ENCODE data around the gene ART4.

Gene ART4

GRCh38 chr12:14803830-14804160, 39.5 kb downstream of the ART4 start:
- DNase-seq (ENCODE audit: low read depth): no peak
- peak overlapping the region; percentile 96 for H3K4me3 ChIP-seq (ENCODE audit: low read depth, low read length)
- TF ChIP-seq CTCF (IDR thresholded peaks at IDR 0.05; ENCODE audit: low read depth, low read length, missing control alignments): no peak

GRCh38 chr12:14803011-14803829, 40.1 kb downstream of the ART4 start, which contains the start of the genes C12orf60 and WBP11:
Gene C12orf60, plus strand, starts transcription at chr12:14803670. Its CDS starts 19,266 bp downstream, at chr12:14822936.
Gene WBP11, minus strand, starts transcription at chr12:14803478. Its CDS starts 2,095 bp downstream, at chr12:14801383.
- peak; percentile 5 for TF ChIP-seq CTCF (IDR thresholded peaks at IDR 0.05; ENCODE audit: low read depth, low read length, missing control alignments)
- DNase-seq (ENCODE audit: low read depth): peak; percentile 98

GRCh38 chr12:14802721-14803010, 40.7 kb downstream of the ART4 start:
- no peak for TF ChIP-seq CTCF (IDR thresholded peaks at IDR 0.05; ENCODE audit: low read depth, low read length, missing control alignments)
- H3K4me3 ChIP-seq (ENCODE audit: low read depth, low read length): peak overlapping the region; percentile 96
- no peak for DNase-seq (ENCODE audit: low read depth)

More at GRCh38 chr12:14803011-14803829, 40.1 kb downstream of the ART4 start, which contains the start of the genes C12orf60 and WBP11:
- peak within 1 kb of the TSS; percentile 96 for H3K4me3 ChIP-seq (ENCODE audit: low read depth, low read length)

GRCh38 chr12:14802247-14802646, 41.1 kb downstream of the ART4 start:
- no peak for TF ChIP-seq CTCF (IDR thresholded peaks at IDR 0.05; ENCODE audit: low read depth, low read length, missing control alignments)
- peak overlapping the region; percentile 96 for H3K4me3 ChIP-seq (ENCODE audit: low read depth, low read length)
- DNase-seq (ENCODE audit: low read depth): no peak

- no peak for DNase-seq (ENCODE audit: low read depth)
- no peak for TF ChIP-seq CTCF (IDR thresholded peaks at IDR 0.05; ENCODE audit: low read depth, low read length, missing control alignments)
- no peak overlapping the region for H3K4me3 ChIP-seq (ENCODE audit: low read depth, low read length)
Observed at GRCh38 chr12:14795028-14795448, 48.3 kb downstream of the ART4 start.

- no peak for DNase-seq (ENCODE audit: low read depth)
- no peak overlapping the region for H3K4me3 ChIP-seq (ENCODE audit: low read depth, low read length)
- no peak for TF ChIP-seq CTCF (IDR thresholded peaks at IDR 0.05; ENCODE audit: low read depth, low read length, missing control alignments)
Observed at GRCh38 chr12:14785568-14785967, 57.8 kb downstream of the ART4 start.

GRCh38 chr12:14784471-14784870, 58.9 kb downstream of the ART4 start:
- no peak for TF ChIP-seq CTCF (IDR thresholded peaks at IDR 0.05; ENCODE audit: low read depth, low read length, missing control alignments)
- no peak for DNase-seq (ENCODE audit: low read depth)
- no peak overlapping the region for H3K4me3 ChIP-seq (ENCODE audit: low read depth, low read length)
